Ovary (tissue), 9 donors: Measurements from ENCODE around the gene HPS1. TPM values are rescaled to one million over a fixed set of nuclear protein-coding genes. Genes with fewer than 3 reads are reported as not detected.

Experiments used
- DNase-seq, 5 donors: peaks; one replicate each; pipeline ENCODE4 v3.0.0-alpha.2; 2019 to 2020
- H3K27ac ChIP-seq, 2 donors: fragments of 200-600 bp; one replicate each; pipeline versions ENCODE4 v1.5.1 to v1.8.0; 2019 to 2022
- H3K27me3 ChIP-seq: fragments of 200-600 bp; one replicate; pipeline ENCODE4 v1.8.0; 2022
- H3K36me3 ChIP-seq: fragments of 200-600 bp; sonication (generic); one replicate; pipeline ENCODE4 v1.5.1; 2019
- H3K4me1 ChIP-seq: one replicate; pipeline ENCODE4 v1.8.1; 2013; ENCODE audit warnings: mild to moderate bottlenecking, moderate library complexity; ENCODE audit not compliant: insufficient read depth
- H3K4me3 ChIP-seq: fragments of 200-600 bp; sonication (generic); one replicate; pipeline ENCODE4 v1.5.1; 2017
- H3K9me3 ChIP-seq, 2 donors: fragments of 200-600 bp in 1 of 2; sonication (generic) in 1 of 2; one replicate each; pipeline versions ENCODE4 v1.5.1 to v1.8.1; 2013 to 2019; ENCODE audit warnings: mild to moderate bottlenecking in 1 of 2, moderate library complexity in 1 of 2
- EP300 ChIP-seq: sonication (generic); formaldehyde crosslinking; IDR thresholded peaks from one replicate; pipeline ENCODE4 v1.6.1; 2017; ENCODE audit warnings: antibody characterized with exemption
- POLR2A ChIP-seq: fragments of 450-650 bp; IDR thresholded peaks from one replicate; pipeline ENCODE4 v1.6.1; 2017; ENCODE audit warnings: antibody characterized with exemption, mild to moderate bottlenecking, moderate library complexity
- WGBS, 3 donors: extraction: QIAGEN DNeasy Blood & Tissue Kit in 1 of 3; methylation state at CpG; one replicate each; pipeline versions ENCODE4 v1.1.5 to v1.1.7; 2013 to 2017; 5-methylcytosine and 5-hydroxymethylcytosine counted together
- intact Hi-C, 4 donors: fragments of 100-400 bp; cut with DNase I; formaldehyde crosslinking; loops; one replicate each; pipeline versions ENCODE4 v1.11.0 to v1.15.1; 2022 to 2023
- polyA plus RNA-seq, 2 donors: library from polyadenylated mRNA; stranded (reverse); fragments of 200-250 nt in 1 of 2; fragments of 350-450 nt in 1 of 2; fragmentation: Illumina TruSeq in 1 of 2; extraction: RNeasy Lipid Tissue Mini Kit (QIAGEN cat#74804) in 1 of 2; gene quantifications; one replicate each; pipeline ENCODE4 v1.2.3, GENCODE V29; 2013 to 2014
- total RNA-seq, 7 donors: library from RNA; depleted of rRNA in 2 of 7; stranded (reverse); fragments of >200 nt in 2 of 7; fragmentation: NEBNext Ultra II Directional in 3 of 7; extraction: Animal tissue kit (Norgen Biotek cat#: 25700) in 3 of 7; gene quantifications; one replicate each; pipeline versions ENCODE4 v1.1.0 to v1.2.4, GENCODE V29; 2016 to 2023
- TF ChIP-seq, protein P1 (sequence below), 3 donors: fragments of 450-650 bp in 2 of 3; fragments of 200-600 bp in 1 of 3; IDR thresholded peaks; one replicate each; pipeline versions ENCODE4 v1.5.1 to v1.8.0; 2016 to 2022; ENCODE audit warnings: antibody characterized with exemption in 3 of 3, mild to moderate bottlenecking in 1 of 3
- donor health status: DM: no; HTN: no; CAD: no; lungs with moderate emphysema.
- donor health status: DM: no; HTN: no; CAD: no.
- donor health status: Bipolar disorder and iron deficiency.
- donor health status: DM: yes; HTN: yes; CAD: no.
- donor health status: DM: no; HTN: no; CAD: no.
- donor health status: DM: yes; HTN: yes; CAD: no.

HPS1 gene
- total and polyA plus RNA-seq, 9 donors, result 32.1 to 56.8 (median 38.3) TPM

DNA sequence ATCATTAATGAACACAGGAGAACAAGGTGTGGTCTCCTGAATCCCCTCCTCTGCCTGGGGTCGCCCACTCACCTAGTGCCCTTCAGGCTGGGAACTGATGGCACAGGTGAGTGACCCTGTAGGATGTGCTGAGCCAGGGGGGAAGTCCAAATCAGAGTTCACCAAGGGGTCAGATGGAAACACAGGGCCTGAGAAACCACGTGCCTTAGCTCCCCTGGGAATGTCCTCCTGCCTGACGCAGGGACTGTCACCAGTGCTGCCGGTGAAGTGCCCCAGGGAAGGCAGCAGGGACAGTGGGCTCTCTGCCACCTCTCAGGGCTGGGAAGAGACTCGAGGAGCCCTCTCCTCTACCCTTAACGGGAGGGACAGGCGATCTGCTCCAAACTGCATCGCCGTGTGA is 25.9 kb downstream of the HPS1 start:
- no peak overlapping the region for H3K27ac ChIP-seq
- intact Hi-C loops, result no loop called here
- TF ChIP-seq POLR2A, result no peak
- TF ChIP-seq, protein P1, sequence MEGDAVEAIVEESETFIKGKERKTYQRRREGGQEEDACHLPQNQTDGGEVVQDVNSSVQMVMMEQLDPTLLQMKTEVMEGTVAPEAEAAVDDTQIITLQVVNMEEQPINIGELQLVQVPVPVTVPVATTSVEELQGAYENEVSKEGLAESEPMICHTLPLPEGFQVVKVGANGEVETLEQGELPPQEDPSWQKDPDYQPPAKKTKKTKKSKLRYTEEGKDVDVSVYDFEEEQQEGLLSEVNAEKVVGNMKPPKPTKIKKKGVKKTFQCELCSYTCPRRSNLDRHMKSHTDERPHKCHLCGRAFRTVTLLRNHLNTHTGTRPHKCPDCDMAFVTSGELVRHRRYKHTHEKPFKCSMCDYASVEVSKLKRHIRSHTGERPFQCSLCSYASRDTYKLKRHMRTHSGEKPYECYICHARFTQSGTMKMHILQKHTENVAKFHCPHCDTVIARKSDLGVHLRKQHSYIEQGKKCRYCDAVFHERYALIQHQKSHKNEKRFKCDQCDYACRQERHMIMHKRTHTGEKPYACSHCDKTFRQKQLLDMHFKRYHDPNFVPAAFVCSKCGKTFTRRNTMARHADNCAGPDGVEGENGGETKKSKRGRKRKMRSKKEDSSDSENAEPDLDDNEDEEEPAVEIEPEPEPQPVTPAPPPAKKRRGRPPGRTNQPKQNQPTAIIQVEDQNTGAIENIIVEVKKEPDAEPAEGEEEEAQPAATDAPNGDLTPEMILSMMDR (IDR thresholded peaks at IDR 0.05), result no peak
- no peak for TF ChIP-seq EP300
- H3K4me3 ChIP-seq, result no peak overlapping the region
- 85 to 88% (median 87%) methylated on average over 9 of the region's 9 CpGs for WGBS, 3 donors
- no peaks in the 10 kb centered on the region for H3K27me3 ChIP-seq
- no peaks in the 10 kb centered on the region for H3K4me1 ChIP-seq
- no peaks in the 10 kb centered on the region for H3K36me3 ChIP-seq
- H3K9me3 ChIP-seq, result no peaks in the 10 kb centered on the region
- no peak for DNase-seq

DNA sequence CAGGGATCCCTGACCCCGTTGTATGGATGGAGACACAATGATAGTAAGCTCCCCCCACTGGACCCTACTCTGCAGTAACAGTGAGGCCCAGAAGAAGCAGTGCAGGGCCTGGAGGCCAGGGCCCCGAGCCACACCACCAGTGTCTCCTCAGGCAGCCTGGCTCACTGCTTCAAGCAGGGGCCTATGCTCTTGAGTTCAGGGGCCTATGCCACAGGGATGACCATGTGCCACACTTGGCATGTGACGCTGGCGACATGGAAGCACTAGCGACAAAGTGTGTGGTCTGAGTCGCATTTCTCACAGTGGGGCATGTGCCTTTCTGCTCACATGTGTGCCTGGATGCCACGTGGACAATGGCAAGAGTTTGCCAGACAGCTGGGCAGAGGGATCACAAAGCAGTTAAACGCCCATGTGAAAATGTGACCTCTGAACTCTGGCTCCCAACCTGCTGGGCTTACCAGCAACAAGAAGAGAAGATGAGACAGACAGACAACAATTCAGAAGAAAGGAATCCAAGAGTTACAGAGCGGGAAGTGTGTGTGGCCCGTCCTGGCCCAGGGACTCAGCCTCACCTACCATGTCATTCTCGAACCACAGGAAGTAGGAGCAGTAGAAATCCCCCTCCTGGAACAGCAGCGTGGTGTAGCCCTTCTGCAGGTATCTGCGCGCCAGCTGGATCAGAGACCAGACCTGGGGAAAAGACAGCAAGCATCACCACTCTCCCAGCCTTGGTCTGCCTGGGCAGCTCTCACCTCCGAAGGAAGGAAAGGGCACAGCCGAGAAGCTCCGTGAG is 27.1 kb downstream of the HPS1 start:
- WGBS, 3 donors, result 86 to 93% (median 89%) methylated on average over 17 of the region's 17 CpGs
- H3K4me1 ChIP-seq, result peaks cover 3% of the 10 kb centered on the region
- no peaks in the 10 kb centered on the region for H3K27me3 ChIP-seq
- TF ChIP-seq, protein P1 (IDR thresholded peaks at IDR 0.05), result no peak
- TF ChIP-seq POLR2A (no peak), EP300 (no peak)
- H3K9me3 ChIP-seq, result no peaks in the 10 kb centered on the region
- H3K36me3 ChIP-seq, result no peaks in the 10 kb centered on the region
- no peak overlapping the region for H3K27ac ChIP-seq
- DNase-seq, result no peak
- no peak overlapping the region for H3K4me3 ChIP-seq
- intact Hi-C loops, result no loop called here

DNA sequence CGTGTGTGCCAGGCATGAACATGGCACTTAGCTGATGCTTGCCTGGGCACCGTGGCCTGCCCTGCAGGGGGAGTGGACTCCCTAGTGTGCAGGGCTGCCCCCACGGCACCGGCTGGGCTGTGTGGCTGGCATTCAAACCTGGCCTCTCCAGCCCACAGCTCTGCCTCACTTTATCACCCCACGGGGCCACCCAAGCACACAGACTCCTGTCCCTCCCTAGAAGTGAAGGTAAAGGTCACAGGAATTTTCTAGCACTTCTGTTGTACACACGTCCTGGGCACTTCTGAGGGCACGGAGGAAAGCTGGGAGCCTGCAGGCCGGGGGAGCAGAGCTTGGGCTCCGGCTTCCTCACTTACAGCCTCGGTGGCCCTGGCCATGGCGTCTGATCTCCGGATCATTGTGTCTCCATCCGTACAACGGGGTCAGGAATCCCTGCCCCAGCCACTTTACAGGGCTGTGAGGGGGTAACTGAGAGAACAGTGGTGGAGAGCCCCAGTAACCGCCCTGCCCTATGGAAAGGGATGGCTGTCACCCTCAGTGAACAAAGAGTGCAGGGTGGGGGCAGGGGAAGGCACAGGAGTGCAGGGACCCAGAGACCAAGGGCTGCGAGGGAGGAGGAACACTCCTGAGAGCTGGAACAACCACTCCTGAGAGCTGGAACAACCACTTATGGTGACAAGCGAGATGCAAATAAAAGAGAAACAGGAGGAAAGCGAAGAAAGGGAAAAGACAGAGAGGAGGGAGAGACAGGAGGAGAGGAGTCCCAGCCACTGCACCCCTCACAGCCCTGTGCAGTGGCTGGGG is 27.9 kb downstream of the HPS1 start:
- WGBS, 3 donors, result 88 to 95% (median 88%) methylated on average over 17 to 18 of the region's 18 CpGs
- TF ChIP-seq, protein P1 (IDR thresholded peaks at IDR 0.05), result no peak
- no peak for TF ChIP-seq EP300
- H3K36me3 ChIP-seq, result no peaks in the 10 kb centered on the region

DNA sequence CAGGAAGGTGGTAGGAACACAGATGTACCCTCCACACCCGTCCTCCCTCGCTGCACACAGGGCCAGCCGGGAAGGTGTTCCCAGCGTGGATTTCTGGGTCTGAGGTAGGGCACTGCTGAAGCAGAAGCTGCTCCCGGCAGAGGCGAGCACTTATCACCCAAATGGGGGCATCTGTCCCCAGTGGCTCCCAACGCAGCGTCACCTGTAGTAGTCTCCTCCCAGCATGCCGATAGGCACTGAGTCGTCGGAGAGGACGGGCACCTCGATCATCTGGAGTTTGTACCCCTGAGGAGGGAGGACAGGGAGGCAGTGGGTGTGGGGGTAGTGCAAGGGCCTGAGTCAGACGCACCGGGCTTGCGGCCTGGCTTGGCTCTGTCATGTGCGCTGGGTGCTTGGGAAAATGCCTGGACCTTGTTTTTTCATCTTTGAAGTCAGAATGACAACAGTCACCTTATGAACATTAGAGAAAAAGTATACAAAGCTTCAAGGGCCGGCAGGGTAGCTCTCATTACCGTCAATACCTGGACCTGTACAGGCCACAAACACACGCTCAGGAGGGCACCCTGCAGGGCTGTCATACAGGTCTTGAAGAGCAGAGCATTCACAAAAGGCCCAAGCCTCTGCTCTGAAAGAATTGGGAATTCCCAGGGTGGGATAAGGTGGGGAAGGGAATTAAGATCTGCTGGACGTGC is 28.6 kb downstream of the HPS1 start:
- TF ChIP-seq EP300 (no peak), POLR2A (no peak)
- TF ChIP-seq, protein P1 (IDR thresholded peaks at IDR 0.05), result no peak
- H3K4me1 ChIP-seq, result peaks cover 7% of the 10 kb centered on the region
- no peak overlapping the region for H3K27ac ChIP-seq
- intact Hi-C loops, result no loop called here
- H3K36me3 ChIP-seq, result no peaks in the 10 kb centered on the region
- H3K27me3 ChIP-seq, result no peaks in the 10 kb centered on the region
- DNase-seq, result no peak
- no peaks in the 10 kb centered on the region for H3K9me3 ChIP-seq
- 89% methylated on average over 20 to 21 of the region's 21 CpGs for WGBS, 3 donors
- no peak overlapping the region for H3K4me3 ChIP-seq

More for the DNA sequence above, 27.9 kb downstream of the HPS1 start:
- DNase-seq, result no peak
- Histone ChIP-seq H3K27ac (no peak overlapping the region), H3K27me3 (no peaks in the 10 kb centered on the region), H3K4me3 (no peak overlapping the region), H3K4me1 (peaks cover 7% of the 10 kb centered on the region), H3K9me3 (no peaks in the 10 kb centered on the region)
- intact Hi-C loops, result no loop called here
